Thyroid gland (tissue), 4 donors: ENCODE data around the gene POLR1D.

Experiments
- POLR2A ChIP-seq, 2 donors: fragments of 450-650 bp; IDR thresholded peaks; one replicate each; pipeline ENCODE4 v1.6.1; 2017; ENCODE audit warnings: antibody characterized with exemption in 2 of 2, mild to moderate bottlenecking in 2 of 2, moderate library complexity in 1 of 2
- TF ChIP-seq, protein P1 (sequence below), 6 experiments: fragments of 200-600 bp in 3 of 6; fragments of 450-650 bp in 3 of 6; sonication (generic) in 3 of 6; IDR thresholded peaks; one replicate each; pipeline ENCODE4 v1.5.1; 2016 to 2019; ENCODE audit warnings: antibody characterized with exemption in 6 of 6, mild to moderate bottlenecking in 2 of 6, inconsistent platforms in 1 of 6, moderate library complexity in 1 of 6

GRCh38 chr13:27632214-27632613 is 10.5 kb downstream of the POLR1D start:
- TF ChIP-seq, protein P1, sequence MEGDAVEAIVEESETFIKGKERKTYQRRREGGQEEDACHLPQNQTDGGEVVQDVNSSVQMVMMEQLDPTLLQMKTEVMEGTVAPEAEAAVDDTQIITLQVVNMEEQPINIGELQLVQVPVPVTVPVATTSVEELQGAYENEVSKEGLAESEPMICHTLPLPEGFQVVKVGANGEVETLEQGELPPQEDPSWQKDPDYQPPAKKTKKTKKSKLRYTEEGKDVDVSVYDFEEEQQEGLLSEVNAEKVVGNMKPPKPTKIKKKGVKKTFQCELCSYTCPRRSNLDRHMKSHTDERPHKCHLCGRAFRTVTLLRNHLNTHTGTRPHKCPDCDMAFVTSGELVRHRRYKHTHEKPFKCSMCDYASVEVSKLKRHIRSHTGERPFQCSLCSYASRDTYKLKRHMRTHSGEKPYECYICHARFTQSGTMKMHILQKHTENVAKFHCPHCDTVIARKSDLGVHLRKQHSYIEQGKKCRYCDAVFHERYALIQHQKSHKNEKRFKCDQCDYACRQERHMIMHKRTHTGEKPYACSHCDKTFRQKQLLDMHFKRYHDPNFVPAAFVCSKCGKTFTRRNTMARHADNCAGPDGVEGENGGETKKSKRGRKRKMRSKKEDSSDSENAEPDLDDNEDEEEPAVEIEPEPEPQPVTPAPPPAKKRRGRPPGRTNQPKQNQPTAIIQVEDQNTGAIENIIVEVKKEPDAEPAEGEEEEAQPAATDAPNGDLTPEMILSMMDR (IDR thresholded peaks at IDR 0.05): no peak
- no peak for TF ChIP-seq POLR2A (IDR thresholded peaks at IDR 0.05)
